BE2C (cell line): Measurements from ENCODE around the gene SNX8. TPM values are rescaled to one million over a fixed set of nuclear protein-coding genes. Genes with fewer than 3 reads are reported as not detected.

Experiments
- DNase-seq: peaks from one replicate; pipeline ENCODE4 v3.0.0-alpha.2; 2020
- H3K27me3 ChIP-seq: fragments of 250-450 bp; sonication (Bioruptor Pico); 2 replicates; pipeline ENCODE4 v1.5.1; 2020; ENCODE audit warnings: mild to moderate bottlenecking
- H3K36me3 ChIP-seq: fragments of 250-450 bp; sonication (Bioruptor Pico); 2 replicates; pipeline ENCODE4 v1.5.1; 2020; ENCODE audit warnings: mild to moderate bottlenecking
- H3K4me1 ChIP-seq: fragments of 250-450 bp; sonication (Bioruptor Pico); 2 replicates; pipeline ENCODE4 v1.5.1; 2020
- H3K4me3 ChIP-seq: 2 replicates; pipeline ENCODE4 v1.5.1; 2011; ENCODE audit warnings: low read depth, low read length
- H3K9me3 ChIP-seq: fragments of 250-450 bp; sonication (Bioruptor Pico); 2 replicates; pipeline ENCODE4 v1.5.1; 2020
- CTCF ChIP-seq: IDR thresholded peaks from 2 replicates; pipeline ENCODE4 v1.5.1; 2012; ENCODE audit warnings: mild to moderate bottlenecking, low read depth, low read length
- polyA plus RNA-seq: library from polyadenylated mRNA; unstranded; fragments of >200 nt; gene quantifications from one replicate; pipeline ENCODE4 v1.2.1, GENCODE V29; 2012; ENCODE audit warnings: low read depth, missing spikeins; ENCODE audit not compliant: insufficient read length, insufficient read depth

Gene SNX8
- 46.3 TPM for polyA plus RNA-seq

- Histone ChIP-seq H3K27me3 (no peaks in the 10 kb centered on the region), H3K9me3 (no peaks in the 10 kb centered on the region), H3K4me3 (peak within 1 kb of the TSS; percentile 76), H3K36me3 (no peaks in the 10 kb centered on the region), H3K4me1 (no peaks in the 10 kb centered on the region)
- DNase-seq: peak; percentile 93
- no peak for TF ChIP-seq CTCF
Measured at GRCh38 chr7:2314209-2314955, at the start of gene SNX8. Gene SNX8 (minus strand): TSS chr7:2314441. CDS start chr7:2314421, 20 bp downstream.

- Histone ChIP-seq H3K27me3 (no peaks in the 10 kb centered on the region), H3K9me3 (no peaks in the 10 kb centered on the region), H3K4me3 (no peak overlapping the region), H3K36me3 (peaks cover 100% of the 10 kb centered on the region), H3K4me1 (peaks cover 5% of the 10 kb centered on the region)
- DNase-seq: no peak
- no peak for TF ChIP-seq CTCF
Measured at GRCh38 chr7:2362385-2363088, 48.3 kb upstream of the SNX8 start.

- no peak for TF ChIP-seq CTCF
- no peak for DNase-seq
- H3K27me3 ChIP-seq: no peaks in the 10 kb centered on the region
- H3K9me3 ChIP-seq: no peaks in the 10 kb centered on the region
- no peak overlapping the region for H3K4me3 ChIP-seq
- peaks cover 5% of the 10 kb centered on the region for H3K4me1 ChIP-seq
- H3K36me3 ChIP-seq: peaks cover 95% of the 10 kb centered on the region
Measured at GRCh38 chr7:2360796-2361195, 46.6 kb upstream of the SNX8 start.

GRCh38 chr7:2359610-2360009 is 45.4 kb upstream of the SNX8 start:
- H3K36me3 ChIP-seq: peaks cover 92% of the 10 kb centered on the region
- no peak for DNase-seq

GRCh38 chr7:2358968-2359527 is 44.8 kb upstream of the SNX8 start:
- TF ChIP-seq CTCF: no peak
- Histone ChIP-seq H3K4me3 (no peak overlapping the region; the same call in 1 of the 2 replicates), H3K4me1 (peaks cover 5% of the 10 kb centered on the region), H3K9me3 (no peaks in the 10 kb centered on the region), H3K27me3 (no peaks in the 10 kb centered on the region), H3K36me3 (peaks cover 86% of the 10 kb centered on the region)
- no peak for DNase-seq

More at GRCh38 chr7:2359610-2360009, 45.4 kb upstream of the SNX8 start:
- H3K4me3 ChIP-seq: 0 out of 2 replicates have a peak overlapping the region, but pooled peaks have one; percentile 7
- TF ChIP-seq CTCF: no peak
- peaks cover 5% of the 10 kb centered on the region for H3K4me1 ChIP-seq
- H3K27me3 ChIP-seq: no peaks in the 10 kb centered on the region
- no peaks in the 10 kb centered on the region for H3K9me3 ChIP-seq
